Stimulated activated naive CD4-positive, alpha-beta T cell treated with Interleukin-2 at 50 U/mL for 16 hours (primary cell): ENCODE measurements around the gene CAAP1.
"Not testable (repeated sequence)": the region's sequence is repeated elsewhere in the genome, so short reads cannot be mapped to it uniquely, and the experiment has no call there.

Experiments
- DNase-seq: peaks from one replicate; lab custom pipeline; 2025; lab: John Stamatoyannopoulos, UW

The CAAP1 gene

DNA sequence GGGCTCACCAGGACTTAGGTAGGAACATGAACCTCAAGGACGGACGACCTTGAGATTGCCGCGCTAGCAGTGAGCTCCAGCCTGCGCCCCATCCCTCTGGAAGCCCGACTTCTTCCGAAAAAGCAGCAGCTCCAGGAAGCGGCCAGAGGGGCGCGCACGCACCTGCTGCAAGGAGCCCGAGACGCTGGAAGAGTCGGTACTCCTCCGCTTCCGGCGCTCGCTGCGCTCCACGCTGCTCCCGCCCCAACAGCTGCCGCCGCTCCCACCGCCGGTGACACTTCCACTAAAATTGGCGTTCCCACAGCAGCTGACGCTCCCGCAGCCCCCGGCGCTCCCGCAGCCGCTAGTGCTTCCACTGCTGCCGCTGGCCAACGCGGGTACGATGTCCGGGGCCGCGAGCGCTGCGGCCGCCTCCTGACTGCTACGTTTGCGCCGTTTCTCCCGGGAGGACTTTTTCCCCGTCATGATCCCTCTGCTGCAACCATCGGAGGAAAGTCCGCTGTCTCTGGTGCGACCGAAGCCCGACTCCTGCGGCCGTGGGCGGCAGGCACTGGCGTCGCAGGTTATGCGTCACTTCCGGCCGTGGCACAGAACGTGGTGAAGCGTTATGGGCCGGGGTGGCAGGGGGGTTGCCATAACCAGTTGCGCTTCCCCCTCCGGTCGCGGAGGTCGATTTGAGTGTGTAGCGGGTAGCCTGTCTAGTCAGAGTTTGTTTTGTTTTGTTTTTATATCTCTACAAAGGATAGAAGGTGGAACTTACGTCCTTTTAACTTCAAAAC lies at the start of gene CAAP1:
TSS of gene CAAP1 (minus strand) at position 552 of the 779 bp plus-strand sequence. CDS start at position 465, 87 bp downstream.
- peak; percentile 94 for DNase-seq

DNA sequence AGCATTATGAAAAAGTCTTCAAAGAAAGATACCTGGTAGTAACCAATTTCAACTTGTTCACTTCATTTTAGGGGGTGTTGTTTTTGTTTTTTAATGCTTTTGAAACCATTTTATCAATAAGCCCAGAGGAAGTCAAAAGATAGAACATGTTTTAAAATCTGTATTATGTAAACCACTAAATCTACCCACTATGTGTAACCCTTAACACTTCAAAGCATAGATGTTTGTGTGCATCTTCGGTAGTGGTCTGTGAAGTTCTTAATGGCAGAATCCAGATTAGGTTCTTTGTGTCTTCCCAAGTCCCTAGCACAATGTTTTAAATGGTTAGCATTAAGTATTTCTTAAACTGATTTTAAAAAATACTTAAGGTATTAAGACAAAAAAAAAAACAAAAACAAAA lies 48.2 kb upstream of the CAAP1 start:
- DNase-seq: no peak

DNA sequence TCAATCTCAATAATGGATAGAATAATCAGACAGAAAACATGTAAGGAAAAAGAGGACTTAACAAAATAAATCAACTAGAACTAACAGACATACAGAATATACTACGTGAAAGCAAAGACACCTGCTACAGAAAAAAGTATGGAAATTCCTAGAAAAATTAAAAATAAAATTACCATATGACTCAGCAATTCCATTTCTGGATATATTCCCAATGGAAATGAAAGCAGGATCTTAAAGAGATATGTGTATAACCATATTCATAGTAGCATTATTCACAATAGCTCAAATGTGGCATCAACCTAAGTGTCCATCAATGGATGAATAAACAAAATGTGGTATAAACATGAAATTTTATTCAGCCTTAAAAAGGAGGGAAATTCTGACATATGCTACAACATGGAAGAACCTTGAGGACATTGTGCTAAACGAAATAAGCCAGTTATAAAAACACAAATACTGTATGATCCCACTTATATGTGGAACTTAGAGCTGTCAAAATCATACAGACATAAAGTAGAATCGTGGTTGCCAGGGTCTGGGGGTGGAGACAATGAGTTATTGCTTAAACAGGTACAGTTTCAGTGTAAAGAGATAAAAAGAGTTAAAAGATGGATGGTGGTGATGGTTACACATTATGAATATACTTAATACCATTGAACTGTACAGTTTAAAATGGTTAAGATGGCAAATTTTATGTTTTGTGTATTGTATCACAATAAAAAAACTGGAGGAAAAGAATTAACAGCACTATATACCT lies 47.5 kb upstream of the CAAP1 start:
- no peak for DNase-seq

- DNase-seq: no peak
Observed at GRCh38 chr9:26937816-26938371, 45.3 kb upstream of the CAAP1 start.

GRCh38 chr9:26935847-26936246 lies 43.2 kb upstream of the CAAP1 start:
- DNase-seq: no peak

GRCh38 chr9:26928902-26929495 lies 36.4 kb upstream of the CAAP1 start:
- no peak for DNase-seq

DNA sequence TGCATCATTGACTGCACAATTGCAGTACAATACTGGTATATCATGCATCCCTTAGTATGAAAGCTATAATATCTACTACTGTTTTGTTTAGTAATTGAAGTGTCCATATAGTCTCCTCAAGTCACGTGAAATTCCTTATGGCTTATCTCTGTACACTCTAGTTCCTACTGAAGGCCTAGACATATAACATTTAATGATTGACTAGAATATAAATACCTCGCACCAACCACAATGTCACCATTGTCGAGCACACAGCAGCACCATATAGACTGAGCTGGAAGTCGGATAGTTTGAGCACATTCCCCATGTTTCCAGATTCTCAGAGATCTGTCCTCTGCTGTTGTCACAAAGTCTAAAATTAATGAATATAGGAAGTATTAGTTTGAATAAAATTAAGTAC lies 33.0 kb upstream of the CAAP1 start:
- no peak for DNase-seq

DNA sequence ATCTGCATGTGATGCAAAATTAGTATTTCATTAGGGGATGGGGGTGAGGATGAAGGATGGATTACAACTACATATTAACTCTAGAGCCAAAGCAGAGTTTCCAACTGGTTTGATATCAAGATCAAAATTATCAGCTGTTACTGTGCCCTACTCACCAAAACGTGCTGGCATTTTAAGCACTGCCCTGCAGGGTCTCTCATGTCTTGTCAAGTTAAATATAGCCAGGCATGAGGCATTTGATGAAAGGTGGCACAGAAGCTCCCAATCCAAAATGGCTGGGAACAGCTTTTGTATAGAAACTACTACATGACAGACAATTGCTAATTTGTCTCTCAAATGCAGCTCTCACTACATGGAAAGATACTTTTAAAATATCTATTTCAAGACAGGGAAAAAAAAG lies 27.1 kb upstream of the CAAP1 start:
- DNase-seq: no peak

DNA sequence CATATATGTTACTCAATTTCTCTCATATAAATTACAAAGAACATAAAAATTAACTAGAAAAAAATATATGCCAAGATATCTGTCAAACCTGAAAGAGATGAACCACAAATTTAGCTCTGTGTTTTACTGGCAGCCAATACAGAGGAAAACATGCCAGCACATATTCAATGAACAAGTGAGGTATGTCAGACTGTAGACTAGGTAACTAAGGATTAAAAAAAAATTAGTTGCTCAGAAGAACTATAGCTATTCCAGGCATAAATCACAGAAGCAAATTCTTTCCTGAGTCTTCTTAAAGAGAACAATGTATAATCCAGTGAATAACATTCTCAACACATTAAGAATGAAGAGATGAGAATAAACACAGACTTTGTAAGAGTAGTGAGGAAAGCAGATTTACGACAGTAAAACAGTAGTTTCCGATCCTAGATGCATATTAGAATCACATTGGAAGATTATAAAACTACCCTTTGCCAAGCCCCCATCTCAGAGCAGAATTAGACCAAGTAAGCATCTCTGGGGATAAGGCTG lies 20.6 kb upstream of the CAAP1 start:
- no peak for DNase-seq

DNA sequence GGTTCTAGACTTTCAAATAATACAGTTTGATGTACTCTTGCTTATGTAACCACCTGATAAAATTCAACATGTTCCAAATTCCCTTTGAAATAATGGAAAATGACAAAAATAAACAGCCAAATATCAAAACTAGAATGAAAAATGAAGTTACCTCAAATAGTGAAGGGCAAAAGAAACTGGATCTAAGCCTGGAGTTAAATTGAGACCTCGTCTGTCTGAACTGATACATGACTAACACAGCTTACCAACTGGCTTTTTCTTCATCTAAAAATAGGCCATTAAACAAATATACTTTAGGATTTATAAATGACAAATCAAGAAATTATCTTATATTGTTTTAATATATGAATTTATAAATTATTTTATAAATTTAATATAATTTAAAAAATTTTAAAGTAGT lies 12.1 kb upstream of the CAAP1 start:
- DNase-seq: no peak

- no peak for DNase-seq
Observed at GRCh38 chr9:26904070-26904469, 11.5 kb upstream of the CAAP1 start.

DNA sequence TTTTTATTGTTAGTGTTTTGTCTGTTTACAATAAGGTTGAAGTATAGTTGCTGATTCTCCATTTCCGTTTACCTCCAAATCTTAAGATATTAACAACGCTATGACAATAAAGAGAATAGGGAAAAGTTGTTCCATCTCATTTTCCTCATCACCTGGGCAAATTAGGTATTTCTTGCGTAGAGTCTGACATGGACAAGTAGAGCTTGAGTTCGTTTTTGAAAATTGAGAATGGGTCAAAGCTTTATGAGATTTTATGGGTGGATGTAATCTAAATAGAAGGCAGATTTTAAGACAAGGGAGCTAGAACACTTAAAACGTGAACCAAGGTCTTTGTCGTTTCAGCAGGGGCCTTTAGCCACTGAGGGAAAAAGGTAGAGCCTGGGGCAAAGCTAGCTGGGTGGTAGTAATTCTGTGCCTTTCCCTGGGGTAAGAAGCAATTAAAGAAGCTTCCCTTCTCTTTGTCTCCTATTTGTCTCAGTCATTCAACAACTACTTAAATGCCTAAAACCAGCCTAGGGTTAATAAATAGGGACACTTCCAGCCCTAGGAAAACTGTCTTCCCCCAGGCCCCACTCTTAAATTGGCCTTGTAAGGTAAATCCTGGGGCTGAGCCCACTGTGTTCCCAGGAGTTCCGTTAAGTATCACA lies 551 bp upstream of the CAAP1 start:
- no peak for DNase-seq

GRCh38 chr9:26891726-26892125 lies 876 bp downstream of the CAAP1 start:
- no peak for DNase-seq

DNA sequence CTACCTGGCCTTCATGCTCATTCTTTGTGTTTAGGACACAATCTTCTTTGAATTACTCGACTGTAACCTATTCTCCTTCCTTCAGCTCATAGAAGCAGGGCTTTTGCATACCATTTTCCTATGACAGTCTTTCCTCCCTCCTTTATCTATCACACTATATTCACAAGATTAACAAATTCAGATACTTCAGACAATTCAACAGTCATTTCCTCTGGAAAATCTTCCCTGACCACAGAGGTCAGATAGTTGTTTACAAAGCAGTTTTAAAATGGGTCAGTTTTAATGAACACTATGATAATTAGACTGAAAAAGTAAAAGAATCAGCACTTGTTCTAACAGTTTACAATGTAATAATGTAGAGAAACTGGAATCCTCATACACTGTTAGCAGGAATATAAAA lies 4.3 kb downstream of the CAAP1 start:
- no peak for DNase-seq

DNA sequence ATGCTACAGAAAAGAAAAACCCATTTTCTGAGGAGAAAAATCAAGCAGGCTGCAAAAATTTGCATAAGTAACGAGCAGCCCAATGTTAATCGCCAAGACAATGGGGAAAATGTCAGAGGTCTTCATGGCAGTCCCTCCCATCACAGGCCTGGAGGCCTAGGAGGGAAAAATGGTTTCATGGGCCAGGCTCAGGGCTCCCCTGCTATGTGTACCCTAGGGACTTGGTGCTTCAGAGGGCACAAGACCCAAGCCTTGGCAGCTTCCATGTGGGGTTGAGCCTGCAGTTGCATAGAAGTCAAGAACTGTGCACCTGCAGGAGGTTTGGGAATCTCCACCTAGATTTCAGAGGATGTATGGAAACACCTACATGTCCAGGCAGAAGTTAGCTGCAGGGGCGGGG lies 10.4 kb downstream of the CAAP1 start:
- DNase-seq: no peak

DNA sequence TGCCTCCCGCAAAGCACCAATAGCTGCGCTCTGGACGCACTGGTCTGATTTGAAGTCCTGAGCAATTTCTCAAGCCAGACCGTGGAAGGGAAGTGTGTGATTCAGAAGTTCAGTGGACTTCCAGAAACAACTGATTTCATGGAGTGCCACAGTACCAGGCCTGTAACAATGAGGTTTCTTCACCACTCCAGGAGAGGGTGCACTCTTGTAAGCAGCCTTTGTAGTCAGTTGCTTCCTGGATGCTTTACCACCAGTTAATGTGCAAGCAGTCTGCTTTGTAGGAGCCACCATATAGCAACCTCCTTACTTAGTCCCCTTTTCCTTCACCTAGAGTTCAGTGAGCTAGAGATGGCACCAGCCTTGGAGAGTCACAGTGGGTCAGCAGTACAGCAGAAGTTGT lies 12.3 kb downstream of the CAAP1 start:
- no peak for DNase-seq

DNA sequence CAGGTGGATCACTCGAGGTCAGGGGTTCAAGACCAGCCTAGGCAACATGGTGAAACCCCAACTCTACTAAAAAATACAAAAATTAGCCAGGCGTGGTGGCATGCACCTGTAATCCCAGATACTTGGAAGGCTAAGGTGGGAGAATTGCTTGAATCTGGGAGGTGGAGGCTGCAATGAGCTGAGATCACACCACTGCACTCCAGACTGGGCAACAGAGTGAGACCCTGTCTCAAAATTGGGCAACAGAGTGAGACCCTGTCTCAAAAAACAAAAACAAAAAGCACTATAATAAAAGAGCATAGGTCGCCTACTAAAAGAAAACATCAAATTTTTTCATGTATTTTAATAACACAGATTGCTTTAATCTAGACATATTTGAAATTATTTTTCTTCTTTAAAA lies 17.4 kb downstream of the CAAP1 start:
- not testable (repeated sequence) for DNase-seq

GRCh38 chr9:26870292-26870691 lies 22.3 kb downstream of the CAAP1 start:
- DNase-seq: no peak

DNA sequence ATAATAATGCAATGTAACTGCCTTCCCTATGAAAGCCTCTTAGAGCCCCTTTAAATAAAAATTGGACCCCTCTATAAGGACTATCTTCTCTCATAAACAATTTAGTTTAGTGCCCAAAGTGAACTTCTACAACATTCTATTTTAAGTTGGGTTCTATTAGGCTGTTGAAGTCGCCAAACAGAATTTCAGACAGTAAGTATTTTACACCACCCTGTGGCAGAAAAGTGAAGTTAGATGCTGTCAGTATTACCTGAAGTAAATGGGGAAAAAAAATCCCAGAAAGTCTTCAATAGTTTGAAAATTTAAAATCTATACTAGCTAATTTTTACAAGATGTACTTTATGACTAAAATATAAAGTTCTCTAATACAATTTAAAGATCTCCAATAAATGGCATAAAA lies 29.5 kb downstream of the CAAP1 start:
- DNase-seq: no peak

- DNase-seq: no peak
Observed at GRCh38 chr9:26856413-26857032, 36.1 kb downstream of the CAAP1 start.

- DNase-seq: no peak
Observed at GRCh38 chr9:26850995-26851394, 41.6 kb downstream of the CAAP1 start.

- DNase-seq: no peak
Observed at GRCh38 chr9:26833792-26834191, 58.8 kb downstream of the CAAP1 start.
